Endothelial cell of hepatic sinusoid (primary cell): ENCODE measurements around the gene ACO1.
"Not testable (repeated sequence)": the region's sequence is repeated elsewhere in the genome, so short reads cannot be mapped to it uniquely, and the experiment has no call there.

Experiments
- in situ Hi-C: cut with HindIII; loops from 2 replicates; pipeline ENCODE4 v1.10.0; 2017; ENCODE audit warnings: low sequenced_read_pairs

ACO1 gene

GRCh38 chr9:32384364-32385151, at the start of gene ACO1:
TSS of gene ACO1 (plus strand) at chr9:32384643. CDS start at chr9:32405507, 20,864 bp downstream.
- in situ Hi-C loops, result no loop called here

GRCh38 chr9:32334916-32335895, 49.2 kb upstream of the ACO1 start:
- in situ Hi-C loops, result no loop called here

GRCh38 chr9:32339424-32339823, 45.0 kb upstream of the ACO1 start:
- in situ Hi-C loops, result no loop called here

GRCh38 chr9:32340361-32340760, 44.1 kb upstream of the ACO1 start:
- in situ Hi-C loops, result no loop called here

- in situ Hi-C loops, result no loop called here
Observed at GRCh38 chr9:32344551-32345182, 39.8 kb upstream of the ACO1 start.

GRCh38 chr9:32345243-32345642, 39.2 kb upstream of the ACO1 start:
- in situ Hi-C loops, result no loop called here

- in situ Hi-C loops, result no loop called here
Observed at GRCh38 chr9:32347571-32347970, 36.9 kb upstream of the ACO1 start.

GRCh38 chr9:32348106-32348695, 36.2 kb upstream of the ACO1 start:
- in situ Hi-C loops, result no loop called here

GRCh38 chr9:32349013-32349412, 35.4 kb upstream of the ACO1 start:
- in situ Hi-C loops, result no loop called here

GRCh38 chr9:32350682-32351081, 33.8 kb upstream of the ACO1 start:
- in situ Hi-C loops, result no loop called here

GRCh38 chr9:32351845-32352244, 32.6 kb upstream of the ACO1 start:
- in situ Hi-C loops, result no loop called here

- in situ Hi-C loops, result not testable (repeated sequence)
Observed at GRCh38 chr9:32353476-32353875, 31.0 kb upstream of the ACO1 start.

- in situ Hi-C loops, result no loop called here
Observed at GRCh38 chr9:32359452-32359851, 25.0 kb upstream of the ACO1 start.

GRCh38 chr9:32360983-32361673, 23.3 kb upstream of the ACO1 start:
- in situ Hi-C loops, result no loop called here

GRCh38 chr9:32371279-32371678, 13.2 kb upstream of the ACO1 start:
- in situ Hi-C loops, result loop anchor here (10.0 kb wide), 2 partner anchors 144 to 604 kb away; no protein-coding TSS in a partner anchor

- in situ Hi-C loops, result loop anchor here (10.0 kb wide), 2 partner anchors 143 to 603 kb away; no protein-coding TSS in a partner anchor
Observed at GRCh38 chr9:32371679-32372078, 12.8 kb upstream of the ACO1 start.

- in situ Hi-C loops, result loop anchor here (5.0 to 10.0 kb wide), 3 partner anchors 139 to 599 kb away; no protein-coding TSS in a partner anchor
Observed at GRCh38 chr9:32376285-32376684, 8.2 kb upstream of the ACO1 start.

- in situ Hi-C loops, result loop anchor here (5.0 to 10.0 kb wide), 3 partner anchors 136 to 596 kb away; no protein-coding TSS in a partner anchor
Observed at GRCh38 chr9:32378496-32378895, 5.9 kb upstream of the ACO1 start.

- in situ Hi-C loops, result loop anchor here (5.0 to 10.0 kb wide), 3 partner anchors 136 to 596 kb away; no protein-coding TSS in a partner anchor
Observed at GRCh38 chr9:32378993-32379729, 5.3 kb upstream of the ACO1 start.
